GM21526 (cell line): ENCODE results near the gene TAS2R13.

Experiments used
- ATAC-seq: cut with Tn5 transposase; IDR thresholded peaks from one replicate; pipeline ENCODE4 v1.9.1; 2021; ENCODE audit warnings: moderate library complexity; ENCODE audit not compliant: unreplicated experiment, low FRiP score

TAS2R13 gene

GRCh38 chr12:10873378-10873777 lies 36.0 kb downstream of the TAS2R13 start:
- ATAC-seq, result no peak

GRCh38 chr12:10867381-10867780 lies 42.0 kb downstream of the TAS2R13 start:
- ATAC-seq, result no peak

GRCh38 chr12:10863512-10864218 lies 45.7 kb downstream of the TAS2R13 start:
- ATAC-seq, result no peak

- no peak for ATAC-seq
Measured at GRCh38 chr12:10861366-10861765, 48.0 kb downstream of the TAS2R13 start.
